A549 (cell line): ENCODE data around the gene MEF2D.

ENCODE experiments used
- POLR2A ChIP-seq: IDR thresholded peaks from 2 replicates; pipeline ENCODE4 v1.6.1; 2012; ENCODE audit warnings: mild to moderate bottlenecking, low read length
- TP53 ChIP-seq: fragments of 250-450 bp; sonication (Bioruptor Pico); IDR thresholded peaks from 2 replicates; pipeline ENCODE4 v1.5.0; 2021; ENCODE audit warnings: mild to moderate bottlenecking, moderate library complexity
- TF ChIP-seq, protein P1 (sequence below): fragments of 450-650 bp; IDR thresholded peaks from 2 replicates; pipeline ENCODE4 v1.6.1; 2014; ENCODE audit warnings: antibody characterized with exemption

DNA sequence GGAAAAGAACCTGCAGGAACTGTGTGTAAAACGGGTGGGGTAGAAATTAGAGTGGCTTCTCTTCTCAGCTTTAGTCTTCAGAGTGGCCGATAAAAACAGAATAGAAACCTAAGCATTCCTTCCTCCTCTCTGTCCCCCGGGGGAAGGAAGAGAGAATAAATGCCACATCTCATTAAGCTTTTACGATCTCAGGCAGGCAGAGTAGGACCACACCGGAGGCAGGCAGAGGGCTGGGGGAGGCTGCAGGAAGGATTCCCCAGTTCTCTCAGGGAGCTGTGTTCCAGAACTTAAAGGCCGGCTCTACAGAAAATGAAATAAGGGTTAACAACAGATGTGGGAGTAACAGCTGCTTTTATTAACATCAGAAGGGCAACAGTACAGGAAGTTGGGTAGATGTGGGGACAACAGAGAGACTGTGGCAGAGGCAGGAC, 24.5 kb upstream of the MEF2D start:
- TF ChIP-seq, protein P1, sequence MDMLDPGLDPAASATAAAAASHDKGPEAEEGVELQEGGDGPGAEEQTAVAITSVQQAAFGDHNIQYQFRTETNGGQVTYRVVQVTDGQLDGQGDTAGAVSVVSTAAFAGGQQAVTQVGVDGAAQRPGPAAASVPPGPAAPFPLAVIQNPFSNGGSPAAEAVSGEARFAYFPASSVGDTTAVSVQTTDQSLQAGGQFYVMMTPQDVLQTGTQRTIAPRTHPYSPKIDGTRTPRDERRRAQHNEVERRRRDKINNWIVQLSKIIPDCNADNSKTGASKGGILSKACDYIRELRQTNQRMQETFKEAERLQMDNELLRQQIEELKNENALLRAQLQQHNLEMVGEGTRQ: no peak
- no peak for TF ChIP-seq TP53 (CRISPR knock-in tag)
- TF ChIP-seq POLR2A: no peak
